Suprapubic skin (tissue), 4 donors: ENCODE data around the gene NPAS3.

Experiments used
- CTCF ChIP-seq, 2 donors: fragments of 200-600 bp in 1 of 2; fragments of 450-650 bp in 1 of 2; sonication (generic) in 1 of 2; IDR thresholded peaks; one replicate each; pipeline ENCODE4 v1.5.1; 2016 to 2019; ENCODE audit warnings: antibody characterized with exemption in 2 of 2, mild to moderate bottlenecking in 1 of 2, moderate library complexity in 1 of 2
- EP300 ChIP-seq: sonication (generic); formaldehyde crosslinking; IDR thresholded peaks from one replicate; pipeline ENCODE4 v1.6.1; 2017; ENCODE audit warnings: antibody characterized with exemption
- POLR2A ChIP-seq, 2 donors: fragments of 450-650 bp; IDR thresholded peaks; one replicate each; pipeline ENCODE4 v1.6.1; 2017; ENCODE audit warnings: antibody characterized with exemption in 2 of 2, mild to moderate bottlenecking in 2 of 2, moderate library complexity in 2 of 2
- POLR2AphosphoS5 ChIP-seq, 3 donors: sonication (generic); formaldehyde crosslinking; IDR thresholded peaks; one replicate each; pipeline ENCODE4 v1.6.1; 2017; ENCODE audit warnings: antibody characterized with exemption in 3 of 3

- no peak for TF ChIP-seq CTCF (IDR thresholded peaks at IDR 0.05)
- TF ChIP-seq POLR2A (IDR thresholded peaks at IDR 0.05), result no peak
- TF ChIP-seq POLR2AphosphoS5 (IDR thresholded peaks at IDR 0.05), result no peak
- no peak for TF ChIP-seq EP300
Observed at GRCh38 chr14:33529787-33530757, 591.4 kb downstream of the NPAS3 start.
